Neural cell (in vitro differentiated cells): ENCODE data around the gene LYSMD3.

Experiments
- CTCF ChIP-seq: fragments of 450-650 bp; IDR thresholded peaks from 2 replicates; pipeline ENCODE4 v1.5.1; 2014; ENCODE audit warnings: antibody characterized with exemption, mild to moderate bottlenecking, moderate library complexity; ENCODE audit not compliant: poor library complexity, severe bottlenecking
- EP300 ChIP-seq: fragments of 450-650 bp; conservative IDR thresholded peaks from 2 replicates; pipeline ENCODE4 v1.6.1; 2014; ENCODE audit warnings: antibody characterized with exemption, mild to moderate bottlenecking, moderate library complexity; ENCODE audit not compliant: poor library complexity, severe bottlenecking
- EZH2 ChIP-seq: fragments of 200-600, 300-800 bp; shearing (Covaris generic), sonication (generic); IDR thresholded peaks from 2 replicates; pipeline ENCODE4 v1.6.1; 2014; ENCODE audit warnings: antibody characterized with exemption, low read length, borderline replicate concordance, mild to moderate bottlenecking; ENCODE audit not compliant: insufficient read depth, poor library complexity, severe bottlenecking
- RAD21 ChIP-seq: fragments of 450-650 bp; conservative IDR thresholded peaks from 2 replicates; pipeline ENCODE4 v1.6.1; 2014; ENCODE audit warnings: antibody characterized with exemption, mild to moderate bottlenecking, moderate library complexity

- TF ChIP-seq CTCF = no peak
- TF ChIP-seq RAD21 = no peak
- TF ChIP-seq EP300 = no peak
- TF ChIP-seq EZH2 = no peak
Observed at GRCh38 chr5:90483206-90483605, 46.2 kb downstream of the LYSMD3 start.
